Putamen (tissue), 1 donor: Measurements from ENCODE around the gene MAML2.

Experiments
- DNase-seq: peaks from one replicate; pipeline ENCODE4 v3.0.0-alpha.2; 2016; ENCODE audit warnings: low spot score

MAML2 gene

GRCh38 chr11:96339706-96340554, 3.1 kb downstream of the MAML2 start:
- peak; percentile 26 for DNase-seq

GRCh38 chr11:96338910-96339705, 3.9 kb downstream of the MAML2 start:
- peak; percentile 94 for DNase-seq

- DNase-seq, result peak; percentile 36
These were observed 5.2 kb downstream of the MAML2 start for GRCh38 chr11:96337541-96338431.

GRCh38 chr11:96335388-96335787, 7.6 kb downstream of the MAML2 start:
- no peak for DNase-seq

- DNase-seq, result no peak
These were observed 8.8 kb downstream of the MAML2 start for GRCh38 chr11:96334219-96334618.

- no peak for DNase-seq
These were observed 9.7 kb downstream of the MAML2 start for GRCh38 chr11:96333191-96333719.

- DNase-seq, result no peak
These were observed 10.7 kb downstream of the MAML2 start for GRCh38 chr11:96332126-96332771.

- no peak for DNase-seq
These were observed 11.3 kb downstream of the MAML2 start for GRCh38 chr11:96331699-96332116.

GRCh38 chr11:96330511-96330859, 12.5 kb downstream of the MAML2 start:
- DNase-seq, result no peak

- no peak for DNase-seq
These were observed 13.0 kb downstream of the MAML2 start for GRCh38 chr11:96329855-96330510.

GRCh38 chr11:96329419-96329818, 13.6 kb downstream of the MAML2 start:
- no peak for DNase-seq

GRCh38 chr11:96328395-96329010, 14.5 kb downstream of the MAML2 start:
- DNase-seq, result no peak

GRCh38 chr11:96326959-96327358, 16.0 kb downstream of the MAML2 start:
- DNase-seq, result no peak

- no peak for DNase-seq
These were observed 18.1 kb downstream of the MAML2 start for GRCh38 chr11:96324912-96325311.

GRCh38 chr11:96323642-96323985, 19.4 kb downstream of the MAML2 start:
- no peak for DNase-seq

- DNase-seq, result no peak
These were observed 20.0 kb downstream of the MAML2 start for GRCh38 chr11:96322775-96323641.

GRCh38 chr11:96321091-96321490, 21.9 kb downstream of the MAML2 start:
- no peak for DNase-seq

- no peak for DNase-seq
These were observed 22.9 kb downstream of the MAML2 start for GRCh38 chr11:96319898-96320656.

- no peak for DNase-seq
These were observed 24.1 kb downstream of the MAML2 start for GRCh38 chr11:96318850-96319249.
